GM12872 (cell line): ENCODE measurements around the gene ZMYM4.

Experiments used
- CTCF ChIP-seq: IDR thresholded peaks from 3 replicates; pipeline ENCODE4 v1.5.1; 2011; ENCODE audit warnings: low read depth, mild to moderate bottlenecking, low read length, moderate library complexity; ENCODE audit not compliant: insufficient read depth

The ZMYM4 gene

GRCh38 chr1:35454616-35455015 lies 186.1 kb downstream of the ZMYM4 start:
- TF ChIP-seq CTCF = 0 out of 3 replicates have a peak, but pooled peaks have one; percentile 11

GRCh38 chr1:35460796-35461195 lies 192.3 kb downstream of the ZMYM4 start:
- no peak for TF ChIP-seq CTCF

- no peak for TF ChIP-seq CTCF
Measured at GRCh38 chr1:35461966-35462651, 193.6 kb downstream of the ZMYM4 start.

GRCh38 chr1:35463232-35463631 lies 194.7 kb downstream of the ZMYM4 start:
- no peak for TF ChIP-seq CTCF

GRCh38 chr1:35466120-35466519 lies 197.6 kb downstream of the ZMYM4 start:
- TF ChIP-seq CTCF = no peak

- no peak for TF ChIP-seq CTCF
Measured at GRCh38 chr1:35470977-35471613, 202.6 kb downstream of the ZMYM4 start.
